ENCODE results near the gene LRRC7.

LRRC7 gene

GRCh38 chr1:69920426-69920825 is 352.7 kb downstream of the LRRC7 start:
- TF ChIP-seq NFIC (IDR thresholded peaks at IDR 0.05) (no peak), FOXM1 (IDR thresholded peaks at IDR 0.05; ENCODE audit: borderline replicate concordance, low read depth) (no peak), REST (IDR thresholded peaks at IDR 0.05; ENCODE audit: low read depth) (no peak), USF1 (IDR thresholded peaks at IDR 0.05) (no peak), TEAD4 (IDR thresholded peaks at IDR 0.05) (no peak), EGR1 (IDR thresholded peaks at IDR 0.05) (no peak), RAD21 (IDR thresholded peaks at IDR 0.05; ENCODE audit: low read depth) (no peak), TCF12 (IDR thresholded peaks at IDR 0.05; ENCODE audit: low read depth) (no peak), ZBTB7A (IDR thresholded peaks at IDR 0.05; ENCODE audit: low read depth) (no peak), MAX (IDR thresholded peaks at IDR 0.05) (no peak), CEBPB (IDR thresholded peaks at IDR 0.05) (no peak), EP300 (IDR thresholded peaks at IDR 0.05; ENCODE audit: borderline replicate concordance) (no peak)

GRCh38 chr1:69921486-69921885 is 353.8 kb downstream of the LRRC7 start:
- TF ChIP-seq MAX (IDR thresholded peaks at IDR 0.05) (no peak), USF1 (IDR thresholded peaks at IDR 0.05) (no peak), NFIC (IDR thresholded peaks at IDR 0.05) (no peak), YY1 (IDR thresholded peaks at IDR 0.05; ENCODE audit: low read depth) (no peak), CEBPB (IDR thresholded peaks at IDR 0.05) (no peak), TEAD4 (IDR thresholded peaks at IDR 0.05) (no peak), FOXM1 (IDR thresholded peaks at IDR 0.05; ENCODE audit: borderline replicate concordance, low read depth) (no peak), TAF1 (IDR thresholded peaks at IDR 0.05; ENCODE audit: low read depth) (no peak), EGR1 (IDR thresholded peaks at IDR 0.05) (no peak), CREB1 (IDR thresholded peaks at IDR 0.05; ENCODE audit: low read depth) (no peak), RAD21 (IDR thresholded peaks at IDR 0.05; ENCODE audit: low read depth) (no peak), REST (IDR thresholded peaks at IDR 0.05; ENCODE audit: low read depth) (no peak), ZBTB7A (IDR thresholded peaks at IDR 0.05; ENCODE audit: low read depth) (no peak)

GRCh38 chr1:69929308-69930057 is 361.8 kb downstream of the LRRC7 start:
- TF ChIP-seq YY1 (IDR thresholded peaks at IDR 0.05; ENCODE audit: low read depth), result no peak
- TF ChIP-seq REST (IDR thresholded peaks at IDR 0.05; ENCODE audit: low read depth), result no peak
- TF ChIP-seq USF1 (IDR thresholded peaks at IDR 0.05), result no peak
- no peak for TF ChIP-seq TEAD4 (IDR thresholded peaks at IDR 0.05)
- no peak for TF ChIP-seq RAD21 (IDR thresholded peaks at IDR 0.05; ENCODE audit: low read depth)
- TF ChIP-seq CEBPB (IDR thresholded peaks at IDR 0.05), result no peak
- TF ChIP-seq MAX (IDR thresholded peaks at IDR 0.05), result no peak
- no peak for TF ChIP-seq TCF12 (IDR thresholded peaks at IDR 0.05; ENCODE audit: low read depth)
- no peak for TF ChIP-seq CREB1 (IDR thresholded peaks at IDR 0.05; ENCODE audit: low read depth)
- no peak for TF ChIP-seq ZBTB7A (IDR thresholded peaks at IDR 0.05; ENCODE audit: low read depth)
- TF ChIP-seq EP300 (IDR thresholded peaks at IDR 0.05; ENCODE audit: borderline replicate concordance), result no peak
- no peak for TF ChIP-seq NFIC (IDR thresholded peaks at IDR 0.05)
- no peak for TF ChIP-seq TAF1 (IDR thresholded peaks at IDR 0.05; ENCODE audit: low read depth)
